ENCODE results near the gene SEL1L. TPM values are rescaled to one million over a fixed set of nuclear protein-coding genes. Genes with fewer than 3 reads are reported as not detected.
"Not testable (repeated sequence)": the region's sequence is repeated elsewhere in the genome, so short reads cannot be mapped to it uniquely, and the experiment has no call there.

Gene SEL1L
- total RNA-seq, 2 experiments from 2014 or later, result 40.5 to 41.2 TPM

GRCh38 chr14:81485781-81486180 lies 47.9 kb downstream of the SEL1L start:
- Mint-ChIP-seq H3K4me1 (ENCODE audit: low read depth) (no peaks in the 10 kb centered on the region), H3K4me3 (no peak overlapping the region), H3K27ac (no peak overlapping the region), H3K36me3 (ENCODE audit: low read depth) (peaks cover 28% of the 10 kb centered on the region), H3K27me3 (ENCODE audit: low read depth) (no peaks in the 10 kb centered on the region), H3K9me3 (no peaks in the 10 kb centered on the region)
- intact Hi-C loops (cut with micrococcal nuclease), result no loop called here
- DNase-seq, result no peak
- CTCF ChIA-PET, result no interaction called here

GRCh38 chr14:81485372-81485771 lies 48.3 kb downstream of the SEL1L start:
- Mint-ChIP-seq H3K27me3 (ENCODE audit: low read depth) (no peaks in the 10 kb centered on the region), H3K27ac (no peak overlapping the region), H3K4me1 (ENCODE audit: low read depth) (no peaks in the 10 kb centered on the region), H3K4me3 (no peak overlapping the region), H3K36me3 (ENCODE audit: low read depth) (peaks cover 29% of the 10 kb centered on the region), H3K9me3 (no peaks in the 10 kb centered on the region)
- CTCF ChIA-PET, result no interaction called here
- intact Hi-C loops (cut with micrococcal nuclease), result no loop called here
- DNase-seq, result no peak

GRCh38 chr14:81484120-81484519 lies 49.5 kb downstream of the SEL1L start:
- intact Hi-C loops (cut with micrococcal nuclease), result no loop called here
- Mint-ChIP-seq H3K9me3 (no peaks in the 10 kb centered on the region), H3K4me3 (no peak overlapping the region), H3K27ac (no peak overlapping the region), H3K27me3 (ENCODE audit: low read depth) (no peaks in the 10 kb centered on the region), H3K36me3 (ENCODE audit: low read depth) (peaks cover 33% of the 10 kb centered on the region), H3K4me1 (ENCODE audit: low read depth) (no peaks in the 10 kb centered on the region)
- DNase-seq, result no peak
- CTCF ChIA-PET, result interaction anchor here (0.8 kb wide), 1 partner anchor 20 kb away, joined by 3 read pairs; no protein-coding TSS in a partner anchor

- no peak for DNase-seq
- Mint-ChIP-seq H3K27ac (peak overlapping the region; percentile 19), H3K4me1 (ENCODE audit: low read depth) (peaks cover 6% of the 10 kb centered on the region), H3K27me3 (ENCODE audit: low read depth) (no peaks in the 10 kb centered on the region), H3K9me3 (no peaks in the 10 kb centered on the region), H3K4me3 (no peak overlapping the region), H3K36me3 (ENCODE audit: low read depth) (peaks cover 30% of the 10 kb centered on the region)
- intact Hi-C loops (cut with micrococcal nuclease), result loop anchor here (2.0 kb wide), 1 partner anchor 24 kb away; no protein-coding TSS in a partner anchor
- CTCF ChIA-PET, result no interaction called here
Observed at GRCh38 chr14:81480741-81481140, 52.9 kb downstream of the SEL1L start.

GRCh38 chr14:81478446-81478845 lies 55.2 kb downstream of the SEL1L start:
- Mint-ChIP-seq H3K36me3 (ENCODE audit: low read depth) (peaks cover 32% of the 10 kb centered on the region), H3K4me1 (ENCODE audit: low read depth) (peaks cover 25% of the 10 kb centered on the region)
- CTCF ChIA-PET, result interaction anchor here (3.1 kb wide), 1 partner anchor 14 kb away, joined by 10 read pairs; no protein-coding TSS in a partner anchor

GRCh38 chr14:81476816-81477215 lies 56.8 kb downstream of the SEL1L start:
- H3K9me3 Mint-ChIP-seq, result no peaks in the 10 kb centered on the region
- no peak for DNase-seq
- H3K36me3 Mint-ChIP-seq (ENCODE audit: low read depth), result peaks cover 32% of the 10 kb centered on the region
- H3K27ac Mint-ChIP-seq, result peak overlapping the region; percentile 65
- H3K4me1 Mint-ChIP-seq (ENCODE audit: low read depth), result peaks cover 37% of the 10 kb centered on the region
- H3K27me3 Mint-ChIP-seq (ENCODE audit: low read depth), result no peaks in the 10 kb centered on the region
- intact Hi-C loops (cut with micrococcal nuclease), result no loop called here
- no peak overlapping the region for H3K4me3 Mint-ChIP-seq
- CTCF ChIA-PET, result interaction anchor here (0.8 to 3.1 kb wide), 3 partner anchors 10 to 24 kb away, joined by 5 to 10 read pairs (median 5); no protein-coding TSS in a partner anchor

More at GRCh38 chr14:81478446-81478845, 55.2 kb downstream of the SEL1L start:
- intact Hi-C loops (cut with micrococcal nuclease), result no loop called here
- H3K9me3 Mint-ChIP-seq, result no peaks in the 10 kb centered on the region
- no peak overlapping the region for H3K4me3 Mint-ChIP-seq
- H3K27ac Mint-ChIP-seq, result no peak overlapping the region
- DNase-seq, result no peak
- no peaks in the 10 kb centered on the region for H3K27me3 Mint-ChIP-seq (ENCODE audit: low read depth)

- Mint-ChIP-seq H3K4me3 (peak overlapping the region; percentile 55), H3K36me3 (ENCODE audit: low read depth) (peaks cover 24% of the 10 kb centered on the region), H3K4me1 (ENCODE audit: low read depth) (peaks cover 56% of the 10 kb centered on the region), H3K9me3 (no peaks in the 10 kb centered on the region), H3K27me3 (ENCODE audit: low read depth) (no peaks in the 10 kb centered on the region), H3K27ac (peak overlapping the region; percentile 92)
- DNase-seq, result no peak
- CTCF ChIA-PET, result interaction anchor here (0.6 kb wide), 1 partner anchor 47 kb away, joined by 3 read pairs; no protein-coding TSS in a partner anchor
- intact Hi-C loops (cut with micrococcal nuclease), result loop anchor here (1.0 kb wide), 6 partner anchors 11 to 254 kb away; partner anchors contain the start of gene SEL1L
Observed at GRCh38 chr14:81474685-81475324, 58.8 kb downstream of the SEL1L start.

- intact Hi-C loops (cut with micrococcal nuclease), result loop anchor here (1.0 kb wide), 6 partner anchors 10 to 253 kb away; partner anchors contain the start of gene SEL1L
- peaks cover 22% of the 10 kb centered on the region for H3K36me3 Mint-ChIP-seq (ENCODE audit: low read depth)
- peak overlapping the region; percentile 92 for H3K27ac Mint-ChIP-seq
- CTCF ChIA-PET, result no interaction called here
- no peak for DNase-seq
- H3K27me3 Mint-ChIP-seq (ENCODE audit: low read depth), result no peaks in the 10 kb centered on the region
- H3K4me3 Mint-ChIP-seq, result peak overlapping the region; percentile 55
- H3K4me1 Mint-ChIP-seq (ENCODE audit: low read depth), result peaks cover 60% of the 10 kb centered on the region
- no peaks in the 10 kb centered on the region for H3K9me3 Mint-ChIP-seq
Observed at GRCh38 chr14:81474148-81474492, 59.5 kb downstream of the SEL1L start.

- H3K36me3 Mint-ChIP-seq (ENCODE audit: low read depth), result peaks cover 22% of the 10 kb centered on the region
- H3K27me3 Mint-ChIP-seq (ENCODE audit: low read depth), result no peaks in the 10 kb centered on the region
- H3K9me3 Mint-ChIP-seq, result no peaks in the 10 kb centered on the region
- H3K4me1 Mint-ChIP-seq (ENCODE audit: low read depth), result peaks cover 56% of the 10 kb centered on the region
- CTCF ChIA-PET, result interaction anchor here (1.0 kb wide), 1 partner anchor 9 kb away, joined by 4 read pairs; no protein-coding TSS in a partner anchor
- H3K27ac Mint-ChIP-seq, result peak overlapping the region; percentile 92
- no peak for DNase-seq
- intact Hi-C loops (cut with micrococcal nuclease), result loop anchor here (1.0 kb wide), 6 partner anchors 9 to 252 kb away; partner anchors contain the start of gene SEL1L
- H3K4me3 Mint-ChIP-seq, result no peak overlapping the region
Observed at GRCh38 chr14:81473456-81474147, 60.1 kb downstream of the SEL1L start.

GRCh38 chr14:81472096-81472800 lies 61.4 kb downstream of the SEL1L start:
- Mint-ChIP-seq H3K9me3 (no peaks in the 10 kb centered on the region), H3K4me3 (no peak overlapping the region), H3K27ac (no peak overlapping the region), H3K4me1 (ENCODE audit: low read depth) (peaks cover 54% of the 10 kb centered on the region), H3K36me3 (ENCODE audit: low read depth) (peaks cover 21% of the 10 kb centered on the region), H3K27me3 (ENCODE audit: low read depth) (no peaks in the 10 kb centered on the region)
- CTCF ChIA-PET, result interaction anchor here (1.0 kb wide), 2 partner anchors 7 to 248 kb away, joined by 3 to 4 read pairs; no protein-coding TSS in a partner anchor
- intact Hi-C loops (cut with micrococcal nuclease), result no loop called here
- no peak for DNase-seq

GRCh38 chr14:81471062-81471461 lies 62.6 kb downstream of the SEL1L start:
- peak overlapping the region; percentile 76 for H3K27ac Mint-ChIP-seq
- intact Hi-C loops (cut with micrococcal nuclease), result loop anchor here (1.0 to 2.0 kb wide), 2 partner anchors 540 to 884 kb away; no protein-coding TSS in a partner anchor
- H3K4me3 Mint-ChIP-seq, result no peak overlapping the region

GRCh38 chr14:81470557-81470826 lies 63.2 kb downstream of the SEL1L start:
- CTCF ChIA-PET, result interaction anchor here (0.6 to 0.7 kb wide), 3 partner anchors 54 to 314 kb away, joined by 3 to 4 read pairs (median 4); no protein-coding TSS in a partner anchor
- Mint-ChIP-seq H3K27ac (peak overlapping the region; percentile 76), H3K4me1 (ENCODE audit: low read depth) (peaks cover 54% of the 10 kb centered on the region), H3K36me3 (ENCODE audit: low read depth) (peaks cover 12% of the 10 kb centered on the region)
- H3K27me3 Mint-ChIP-seq (ENCODE audit: low read depth); H3K4me3 Mint-ChIP-seq; H3K9me3 Mint-ChIP-seq; DNase-seq: not testable (repeated sequence)
- intact Hi-C loops (cut with micrococcal nuclease), result loop anchor here (1.0 to 2.0 kb wide), 2 partner anchors 300 to 884 kb away; no protein-coding TSS in a partner anchor

More at GRCh38 chr14:81471062-81471461, 62.6 kb downstream of the SEL1L start:
- CTCF ChIA-PET, result interaction anchor here (0.6 to 0.7 kb wide), 4 partner anchors 33 to 254 kb away, joined by 3 to 4 read pairs (median 4); no protein-coding TSS in a partner anchor
- Mint-ChIP-seq H3K36me3 (ENCODE audit: low read depth) (peaks cover 15% of the 10 kb centered on the region), H3K4me1 (ENCODE audit: low read depth) (peaks cover 54% of the 10 kb centered on the region), H3K9me3 (no peaks in the 10 kb centered on the region), H3K27me3 (ENCODE audit: low read depth) (no peaks in the 10 kb centered on the region)
- peak; percentile 56 for DNase-seq
